B cell (primary cell): ENCODE measurements around the gene NSD1. TPM values are rescaled to one million over a fixed set of nuclear protein-coding genes. Genes with fewer than 3 reads are reported as not detected.

Source experiments
- ATAC-seq: fragments of 200-7000 bp; cut with Tn5 transposase; one replicate; pipeline ENCODE4 v1.10.0; 2021; ENCODE audit warnings: low read depth, mild to moderate bottlenecking, moderate number of reproducible peaks, moderate library complexity
- CTCF ChIA-PET: fragments of 350-600 bp; sonication (Branson Sonifier 250); formaldehyde crosslinking; loops from one replicate; lab custom pipeline; 2021; ENCODE audit warnings: antibody characterized with exemption, inconsistent platforms; lab: Charles Lee
- POLR2A ChIA-PET: fragments of 350-600 bp; sonication (Branson Sonifier 250); formaldehyde crosslinking; loops from one replicate; lab custom pipeline; 2021; ENCODE audit warnings: antibody characterized with exemption; lab: Charles Lee
- DNase-seq: peaks from one replicate; pipeline ENCODE4 v3.0.0; 2013
- H2AFZ ChIP-seq: 2 replicates; pipeline ENCODE4 v1.6.1; 2012; ENCODE audit warnings: mild to moderate bottlenecking, low read depth, low read length; ENCODE audit not compliant: insufficient read depth, poor library complexity, severe bottlenecking
- H3K27ac ChIP-seq, 2 donors: 1 replicate in 1 of 2; 2 replicates in 1 of 2; pipeline ENCODE4 v1.5.1; 2012 to 2013; ENCODE audit warnings: low read length in 2 of 2, mild to moderate bottlenecking in 2 of 2, moderate library complexity in 1 of 2
- H3K27me3 ChIP-seq, 4 experiments: fragments of 200-600 bp in 1 of 4; sonication (generic) in 1 of 4; replicated peaks in 1 of 4; 1 replicate in 2 of 4; 2 replicates in 2 of 4; pipeline versions ENCODE4 v1.6.1 to v1.7.0; 2013 to 2016; ENCODE audit warnings: low read length in 3 of 4, mild to moderate bottlenecking in 2 of 4, mixed read lengths in 1 of 4, moderate library complexity in 1 of 4; ENCODE audit not compliant: insufficient read depth in 4 of 4, control insufficient read depth in 3 of 4; ENCODE audit errors: control extremely low read depth in 1 of 4
- H3K36me3 ChIP-seq, 2 experiments: replicated peaks in 1 of 2; 1 replicate in 1 of 2; 2 replicates in 1 of 2; pipeline versions ENCODE4 v1.6.1 to v1.7.1; 2013; ENCODE audit warnings: low read length in 1 of 2; ENCODE audit not compliant: insufficient read depth in 2 of 2, control insufficient read depth in 1 of 2; ENCODE audit errors: control extremely low read depth in 1 of 2, extremely low read depth in 1 of 2
- H3K4me1 ChIP-seq, 2 donors: fragments of 200-600 bp in 1 of 2; sonication (generic) in 1 of 2; 1 replicate in 1 of 2; 2 replicates in 1 of 2; pipeline versions ENCODE4 v1.5.1 to v1.6.1; 2013 to 2017; ENCODE audit warnings: low read length in 2 of 2; ENCODE audit not compliant: control insufficient read depth in 2 of 2, insufficient read depth in 2 of 2
- H3K4me2 ChIP-seq: replicated peaks from 2 replicates; pipeline ENCODE3; 2012; ENCODE audit warnings: mild to moderate bottlenecking, low read depth, low read length; ENCODE audit not compliant: poor library complexity, severe bottlenecking
- H3K4me3 ChIP-seq, 5 experiments: fragments of 200-600 bp in 1 of 5; sonication (generic) in 1 of 5; 1 replicate in 3 of 5; 2 replicates in 2 of 5; pipeline versions ENCODE4 v1.5.1 to v1.7.0; 2011 to 2016; ENCODE audit warnings: low read length in 4 of 5, mild to moderate bottlenecking in 4 of 5, low read depth in 2 of 5, control low read depth in 1 of 5, moderate library complexity in 1 of 5; ENCODE audit not compliant: insufficient read depth in 1 of 5; ENCODE audit errors: control extremely low read depth in 1 of 5, extremely low read depth in 1 of 5
- H3K79me2 ChIP-seq: fragments of 200-600 bp; sonication (generic); one replicate; pipeline ENCODE4 v1.6.0; 2016; ENCODE audit warnings: low read length; ENCODE audit not compliant: control insufficient read depth, insufficient read depth
- H3K9ac ChIP-seq: fragments of 200-600 bp; sonication (generic); 2 replicates; pipeline ENCODE4 v1.6.1; 2017; ENCODE audit warnings: mild to moderate bottlenecking, low read length, moderate library complexity
- H3K9me3 ChIP-seq, 3 donors: one replicate each; pipeline versions ENCODE4 v1.6.1 to v1.7.1; 2013; ENCODE audit warnings: low read length in 2 of 3; ENCODE audit not compliant: control insufficient read depth in 2 of 3, insufficient read depth in 1 of 3; ENCODE audit errors: control extremely low read depth in 1 of 3
- H4K20me1 ChIP-seq: 2 replicates; pipeline ENCODE4 v1.6.0; 2012; ENCODE audit warnings: mild to moderate bottlenecking, low read length; ENCODE audit not compliant: insufficient read depth, control insufficient read depth, poor library complexity, severe bottlenecking
- H3K27ac Mint-ChIP-seq: one replicate; pipeline ENCODE4 v1.8.0; 2021; ENCODE audit warnings: mixed read lengths
- H3K27me3 Mint-ChIP-seq: one replicate; pipeline ENCODE4 v1.8.0; 2021; ENCODE audit warnings: mixed read lengths
- H3K4me1 Mint-ChIP-seq: one replicate; pipeline ENCODE4 v1.8.0; 2021; ENCODE audit warnings: mixed read lengths
- H3K4me3 Mint-ChIP-seq: one replicate; pipeline ENCODE4 v1.8.0; 2021; ENCODE audit warnings: mixed read lengths
- H3K9me3 Mint-ChIP-seq: one replicate; pipeline ENCODE4 v1.8.0; 2022; ENCODE audit warnings: mixed read lengths; ENCODE audit not compliant: insufficient read depth
- EZH2 ChIP-seq: IDR thresholded peaks from 2 replicates; pipeline ENCODE4 v1.6.1; 2012; ENCODE audit warnings: borderline replicate concordance, low read depth, mild to moderate bottlenecking, moderate library complexity, low read length; ENCODE audit not compliant: insufficient read depth, poor library complexity, severe bottlenecking
- WGBS: methylation state at CpG from one replicate; pipeline ENCODE4 v1.1.5; 2013; ENCODE audit warnings: missing lambda C conversion rate; ENCODE audit not compliant: insufficient coverage; 5-methylcytosine and 5-hydroxymethylcytosine counted together
- intact Hi-C: fragments of 100-400 bp; cut with micrococcal nuclease; formaldehyde crosslinking; loops from one replicate; pipeline ENCODE4 v1.10.0; 2022
- polyA plus RNA-seq: library from polyadenylated mRNA; depleted of rRNA; stranded (reverse); fragments of >200 nt; gene quantifications from 2 replicates; pipeline ENCODE4 v1.2.3, GENCODE V29; 2012
- total RNA-seq, 2 donors: library from RNA; stranded (reverse); fragments of 120-200 nt in 1 of 2; gene quantifications; 1 replicate in 1 of 2; 2 replicates in 1 of 2; pipeline versions ENCODE4 v1.2.3 to v1.2.4, GENCODE V29; 2013 to 2022
- TF ChIP-seq, protein P1 (sequence below): fragments of 200-600 bp; IDR thresholded peaks from one replicate; pipeline ENCODE4 v1.8.0; 2022; ENCODE audit warnings: antibody characterized with exemption, mild to moderate bottlenecking

Gene NSD1
- total and polyA plus RNA-seq, 2 donors (not counting 1 experiment from before 2014, with no cell fraction given): 10.8 to 145 TPM

DNA sequence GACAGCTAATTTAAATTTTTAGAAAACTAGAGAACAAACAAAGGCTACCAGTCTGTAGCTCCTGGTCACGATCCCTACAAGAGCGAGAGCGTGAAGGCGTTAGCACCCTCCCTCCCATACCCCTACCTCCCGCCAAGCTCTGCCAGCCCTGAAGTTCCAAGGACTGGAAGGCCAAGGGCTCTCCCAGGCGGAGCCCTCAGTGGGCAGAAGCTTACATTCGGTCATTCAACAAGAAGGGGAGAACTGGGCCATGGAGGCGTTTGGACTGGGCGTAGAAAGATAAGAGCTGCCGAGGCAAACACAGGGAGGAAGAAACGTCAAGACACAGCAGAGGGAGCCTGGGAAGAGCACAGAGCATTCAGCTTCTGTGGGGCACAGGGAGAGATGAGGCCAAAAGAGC lies 175.2 kb downstream of the NSD1 start:
- H3K27me3 ChIP-seq: no peaks in the 10 kb centered on the region
- peaks cover 0 to 2% (median 0%) of the 10 kb centered on the region in 3 donors for H3K9me3 ChIP-seq
- no peak for ATAC-seq
- 96% methylated on average over 11 of the region's 11 CpGs for WGBS
- Mint-ChIP-seq H3K4me1 (peaks cover 71% of the 10 kb centered on the region), H3K27me3 (no peaks in the 10 kb centered on the region), H3K9me3 (no peaks in the 10 kb centered on the region), H3K4me3 (no peak overlapping the region), H3K27ac (peak overlapping the region; percentile 22)
- H3K27ac ChIP-seq: no peak overlapping the region
- peak overlapping the region; percentile 99 for H3K4me2 ChIP-seq
- peaks cover 59 to 79% of the 10 kb centered on the region in 2 donors for H3K4me1 ChIP-seq
- TF ChIP-seq, protein P1, sequence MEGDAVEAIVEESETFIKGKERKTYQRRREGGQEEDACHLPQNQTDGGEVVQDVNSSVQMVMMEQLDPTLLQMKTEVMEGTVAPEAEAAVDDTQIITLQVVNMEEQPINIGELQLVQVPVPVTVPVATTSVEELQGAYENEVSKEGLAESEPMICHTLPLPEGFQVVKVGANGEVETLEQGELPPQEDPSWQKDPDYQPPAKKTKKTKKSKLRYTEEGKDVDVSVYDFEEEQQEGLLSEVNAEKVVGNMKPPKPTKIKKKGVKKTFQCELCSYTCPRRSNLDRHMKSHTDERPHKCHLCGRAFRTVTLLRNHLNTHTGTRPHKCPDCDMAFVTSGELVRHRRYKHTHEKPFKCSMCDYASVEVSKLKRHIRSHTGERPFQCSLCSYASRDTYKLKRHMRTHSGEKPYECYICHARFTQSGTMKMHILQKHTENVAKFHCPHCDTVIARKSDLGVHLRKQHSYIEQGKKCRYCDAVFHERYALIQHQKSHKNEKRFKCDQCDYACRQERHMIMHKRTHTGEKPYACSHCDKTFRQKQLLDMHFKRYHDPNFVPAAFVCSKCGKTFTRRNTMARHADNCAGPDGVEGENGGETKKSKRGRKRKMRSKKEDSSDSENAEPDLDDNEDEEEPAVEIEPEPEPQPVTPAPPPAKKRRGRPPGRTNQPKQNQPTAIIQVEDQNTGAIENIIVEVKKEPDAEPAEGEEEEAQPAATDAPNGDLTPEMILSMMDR: no peak
- no peak for TF ChIP-seq EZH2
- no peak overlapping the region for H3K4me3 ChIP-seq
- intact Hi-C loops: no loop called here
- H3K79me2 ChIP-seq: peaks cover 36% of the 10 kb centered on the region
- ChIA-PET CTCF (interaction anchor here (1.0 to 4.9 kb wide), 15 partner anchors 8 to 194 kb away, joined by 3 to 34 read pairs (median 6); partner anchors contain the start of gene LMAN2), POLR2A (no interaction called here)
- no peak overlapping the region for H2AFZ ChIP-seq
- no peak overlapping the region for H3K9ac ChIP-seq
- H4K20me1 ChIP-seq: peaks cover 68% of the 10 kb centered on the region
- no peak for DNase-seq
- peaks cover 2 to 28% of the 10 kb centered on the region in 2 experiments for H3K36me3 ChIP-seq

DNA sequence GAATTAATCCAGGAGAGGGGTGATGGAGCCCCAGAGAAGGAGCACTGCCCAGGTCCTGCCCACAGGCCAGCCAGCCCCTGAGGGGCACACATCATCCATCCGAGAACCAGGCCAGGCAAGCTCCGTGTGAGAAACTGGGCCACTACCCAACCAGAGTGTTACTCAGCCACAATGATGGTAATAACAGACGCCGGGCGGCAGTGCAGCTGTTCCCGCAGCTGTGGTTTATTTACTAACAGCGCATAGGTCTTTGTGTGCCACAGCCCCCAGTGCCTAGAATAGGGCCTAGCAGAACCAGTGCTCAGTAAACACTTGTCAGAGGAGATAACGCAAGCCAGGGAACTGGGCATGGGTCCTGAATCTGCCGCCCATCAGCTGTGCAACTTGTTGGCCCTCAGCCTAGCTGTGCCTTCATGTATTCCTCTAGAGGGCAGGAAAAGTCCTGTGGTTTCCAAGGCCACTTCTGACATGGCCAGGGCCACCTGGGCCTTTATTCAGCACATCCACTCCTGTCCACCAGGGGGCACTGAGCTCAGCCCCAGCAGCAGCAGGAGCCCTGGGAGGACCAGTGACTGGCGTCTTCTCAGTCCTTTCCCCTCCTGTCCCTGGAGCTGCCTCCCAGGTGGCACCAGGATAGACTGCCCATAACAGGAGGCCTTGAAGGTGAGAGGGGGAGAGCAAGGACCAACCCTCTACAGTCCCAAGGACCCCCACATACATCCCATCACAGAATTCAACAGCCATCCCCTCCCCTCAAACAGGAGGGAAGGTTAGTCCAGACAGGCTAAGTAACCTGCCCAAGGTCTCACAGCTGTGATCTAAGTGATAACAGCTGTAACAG lies 176.0 kb downstream of the NSD1 start:
- Histone ChIP-seq H2AFZ (no peak overlapping the region), H3K79me2 (peaks cover 28% of the 10 kb centered on the region), H3K27me3 (no peaks in the 10 kb centered on the region), H3K4me2 (peak overlapping the region; percentile 99), H3K4me1 (peaks cover 54 to 73% of the 10 kb centered on the region in 2 donors), H4K20me1 (peaks cover 63% of the 10 kb centered on the region), H3K4me3 (no peak overlapping the region), H3K36me3 (peaks cover 2 to 28% of the 10 kb centered on the region in 2 experiments), H3K9me3 (peaks cover 0 to 2% (median 0%) of the 10 kb centered on the region in 3 donors), H3K27ac (no peak overlapping the region), H3K9ac (no peak overlapping the region)
- H3K27me3 Mint-ChIP-seq: no peaks in the 10 kb centered on the region
- POLR2A ChIA-PET: interaction anchor here (0.8 to 1.2 kb wide), 3 partner anchors 9 to 773 kb away, joined by 3 read pairs; partner anchors contain the start of genes LMAN2 and RNF44
- no peak for TF ChIP-seq EZH2
- TF ChIP-seq, protein P1: peak; percentile 86
- peak overlapping the region; percentile 67 for H3K4me3 Mint-ChIP-seq
- ATAC-seq (peak; percentile 34), DNase-seq (peak; percentile 79)
- H3K27ac Mint-ChIP-seq: peak overlapping the region; percentile 50
- CTCF ChIA-PET: interaction anchor here (0.6 to 4.9 kb wide), 34 partner anchors 9 to 844 kb away, joined by 3 to 34 read pairs (median 4); partner anchors contain the start of genes LMAN2, NHP2 and TMED9
- H3K9me3 Mint-ChIP-seq: no peaks in the 10 kb centered on the region
- WGBS: 69% methylated on average over 9 of the region's 10 CpGs
- intact Hi-C loops: loop anchor here (10.0 kb wide), 1 partner anchor 805 kb away; the partner anchor contains the start of gene N4BP3
- peaks cover 63% of the 10 kb centered on the region for H3K4me1 Mint-ChIP-seq
